Measurements from ENCODE around the gene TSPOAP1. TPM values are rescaled to one million over a fixed set of nuclear protein-coding genes. Genes with fewer than 3 reads are reported as not detected.

TSPOAP1 gene
- total RNA-seq, 1 donor from 2014 or later: 0.79 TPM

DNA sequence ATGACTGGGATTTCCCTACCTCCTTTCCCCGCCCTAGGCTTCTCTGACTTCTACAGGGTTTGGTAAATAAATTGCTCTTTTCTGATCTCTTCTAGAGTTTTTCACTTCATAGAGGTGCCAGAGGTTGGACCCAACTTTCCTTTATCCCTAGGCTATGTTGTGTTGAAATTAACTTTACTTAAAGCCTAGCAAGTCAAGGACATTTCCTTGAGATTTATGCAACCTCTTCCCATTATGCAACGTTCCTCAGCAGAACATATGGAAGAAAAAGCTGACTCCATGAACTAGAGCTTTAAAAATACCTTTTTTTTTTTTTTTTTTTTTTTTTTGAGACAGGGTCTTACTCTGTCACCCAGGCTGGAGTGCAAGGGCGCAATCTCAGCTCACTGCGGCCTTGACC, 63.3 kb downstream of the TSPOAP1 start:
- FAIRE-seq: no peak

DNA sequence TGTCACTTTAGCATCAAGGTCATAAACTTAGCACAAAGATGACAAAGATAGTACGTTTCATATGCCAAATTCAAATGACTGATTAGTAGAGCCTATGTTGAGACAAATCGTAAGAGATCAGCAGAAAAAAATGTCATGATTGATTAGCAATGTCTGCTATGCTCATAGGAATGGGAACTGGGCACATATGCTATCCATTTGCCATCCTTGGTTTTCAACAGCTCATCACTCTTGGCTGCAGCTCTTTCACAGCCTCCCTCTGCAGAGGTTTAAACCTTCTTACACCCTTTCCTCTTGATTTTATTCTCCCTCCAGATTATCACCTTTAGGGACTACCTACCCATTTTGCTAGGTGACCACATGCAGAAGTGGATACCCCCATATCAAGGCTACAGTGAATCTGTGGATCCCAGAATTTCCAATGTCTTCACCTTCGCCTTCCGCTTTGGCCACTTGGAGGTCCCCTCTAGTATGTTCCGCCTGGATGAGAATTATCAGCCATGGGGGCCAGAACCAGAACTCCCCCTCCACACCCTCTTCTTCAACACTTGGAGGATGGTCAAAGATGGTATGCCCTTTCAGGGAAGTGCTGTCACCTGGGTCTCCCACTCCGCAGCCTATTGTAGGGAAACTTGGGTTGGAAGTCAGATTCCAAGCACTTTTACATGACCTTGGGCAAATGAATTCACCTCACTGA, 64.0 kb downstream of the TSPOAP1 start:
- FAIRE-seq: no peak
- no peak overlapping the region for H3K27ac ChIP-seq (ENCODE audit: low read depth, low read length)
- Mint-ChIP-seq H3K27me3 (ENCODE audit: low read depth, unreplicated experiment) (peaks cover 61% of the 10 kb centered on the region), H3K27ac (ENCODE audit: unreplicated experiment) (peak overlapping the region; percentile 17), H3K9me3 (ENCODE audit: unreplicated experiment) (peaks cover 3% of the 10 kb centered on the region), H3K4me1 (ENCODE audit: low read depth, unreplicated experiment) (no peaks in the 10 kb centered on the region), H3K36me3 (ENCODE audit: low read depth, unreplicated experiment) (no peaks in the 10 kb centered on the region), H3K4me3 (ENCODE audit: unreplicated experiment) (no peak overlapping the region)
- no peaks in the 10 kb centered on the region for H3K36me3 ChIP-seq (ENCODE audit: insufficient read depth, low read length)
- no peaks in the 10 kb centered on the region for H3K4me1 ChIP-seq (ENCODE audit: insufficient read depth, low read length)
- no peak overlapping the region for H3K4me2 ChIP-seq (ENCODE audit: low read length)
- TF ChIP-seq EZH2 (IDR thresholded peaks at IDR 0.05; ENCODE audit: insufficient read depth, low read length): no peak
- TF ChIP-seq, protein P1, sequence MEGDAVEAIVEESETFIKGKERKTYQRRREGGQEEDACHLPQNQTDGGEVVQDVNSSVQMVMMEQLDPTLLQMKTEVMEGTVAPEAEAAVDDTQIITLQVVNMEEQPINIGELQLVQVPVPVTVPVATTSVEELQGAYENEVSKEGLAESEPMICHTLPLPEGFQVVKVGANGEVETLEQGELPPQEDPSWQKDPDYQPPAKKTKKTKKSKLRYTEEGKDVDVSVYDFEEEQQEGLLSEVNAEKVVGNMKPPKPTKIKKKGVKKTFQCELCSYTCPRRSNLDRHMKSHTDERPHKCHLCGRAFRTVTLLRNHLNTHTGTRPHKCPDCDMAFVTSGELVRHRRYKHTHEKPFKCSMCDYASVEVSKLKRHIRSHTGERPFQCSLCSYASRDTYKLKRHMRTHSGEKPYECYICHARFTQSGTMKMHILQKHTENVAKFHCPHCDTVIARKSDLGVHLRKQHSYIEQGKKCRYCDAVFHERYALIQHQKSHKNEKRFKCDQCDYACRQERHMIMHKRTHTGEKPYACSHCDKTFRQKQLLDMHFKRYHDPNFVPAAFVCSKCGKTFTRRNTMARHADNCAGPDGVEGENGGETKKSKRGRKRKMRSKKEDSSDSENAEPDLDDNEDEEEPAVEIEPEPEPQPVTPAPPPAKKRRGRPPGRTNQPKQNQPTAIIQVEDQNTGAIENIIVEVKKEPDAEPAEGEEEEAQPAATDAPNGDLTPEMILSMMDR (IDR thresholded peaks at IDR 0.05; ENCODE audit: insufficient read depth, low read depth, low read length): no peak
- H4K20me1 ChIP-seq (ENCODE audit: insufficient read depth, low read length): no peaks in the 10 kb centered on the region
- no peak overlapping the region for H3K4me3 ChIP-seq (ENCODE audit: insufficient read depth, low read depth, low read length)
- DNase-seq (ENCODE audit: low read depth): no peak
- no peaks in the 10 kb centered on the region for H3K9me3 ChIP-seq (ENCODE audit: insufficient read depth, low read depth, low read length)
- H3K27me3 ChIP-seq (ENCODE audit: insufficient read depth, low read length): peaks cover 19% of the 10 kb centered on the region
- no peaks in the 10 kb centered on the region for H3K79me2 ChIP-seq (ENCODE audit: insufficient read depth, low read length)
- no peak overlapping the region for H3K9ac ChIP-seq (ENCODE audit: low read length)
- no peak overlapping the region for H2AFZ ChIP-seq (ENCODE audit: low read depth, low read length)

More for the DNA sequence above, 63.3 kb downstream of the TSPOAP1 start:
- no peak for TF ChIP-seq EZH2 (IDR thresholded peaks at IDR 0.05; ENCODE audit: insufficient read depth, low read length)
- TF ChIP-seq, protein P1 (IDR thresholded peaks at IDR 0.05; ENCODE audit: insufficient read depth, low read depth, low read length): no peak
- H3K27ac ChIP-seq (ENCODE audit: low read depth, low read length): no peak overlapping the region
- H3K4me3 ChIP-seq (ENCODE audit: insufficient read depth, low read depth, low read length): no peak overlapping the region
- H3K4me1 ChIP-seq (ENCODE audit: insufficient read depth, low read length): no peaks in the 10 kb centered on the region
- H3K9me3 ChIP-seq (ENCODE audit: insufficient read depth, low read depth, low read length): no peaks in the 10 kb centered on the region
- no peaks in the 10 kb centered on the region for H3K36me3 Mint-ChIP-seq (ENCODE audit: low read depth, unreplicated experiment)
- no peaks in the 10 kb centered on the region for H3K79me2 ChIP-seq (ENCODE audit: insufficient read depth, low read length)
- no peaks in the 10 kb centered on the region for H4K20me1 ChIP-seq (ENCODE audit: insufficient read depth, low read length)
- no peak overlapping the region for H2AFZ ChIP-seq (ENCODE audit: low read depth, low read length)
- H3K27me3 ChIP-seq (ENCODE audit: insufficient read depth, low read length): peaks cover 18% of the 10 kb centered on the region
- no peak overlapping the region for H3K4me3 Mint-ChIP-seq (ENCODE audit: unreplicated experiment)
- no peak overlapping the region for H3K4me2 ChIP-seq (ENCODE audit: low read length)
- peaks cover 3% of the 10 kb centered on the region for H3K9me3 Mint-ChIP-seq (ENCODE audit: unreplicated experiment)
- no peak overlapping the region for H3K27ac Mint-ChIP-seq (ENCODE audit: unreplicated experiment)
- DNase-seq (ENCODE audit: low read depth): no peak
- peaks cover 68% of the 10 kb centered on the region for H3K27me3 Mint-ChIP-seq (ENCODE audit: low read depth, unreplicated experiment)
- H3K4me1 Mint-ChIP-seq (ENCODE audit: low read depth, unreplicated experiment): no peaks in the 10 kb centered on the region
- H3K36me3 ChIP-seq (ENCODE audit: insufficient read depth, low read length): no peaks in the 10 kb centered on the region
- H3K9ac ChIP-seq (ENCODE audit: low read length): no peak overlapping the region

DNA sequence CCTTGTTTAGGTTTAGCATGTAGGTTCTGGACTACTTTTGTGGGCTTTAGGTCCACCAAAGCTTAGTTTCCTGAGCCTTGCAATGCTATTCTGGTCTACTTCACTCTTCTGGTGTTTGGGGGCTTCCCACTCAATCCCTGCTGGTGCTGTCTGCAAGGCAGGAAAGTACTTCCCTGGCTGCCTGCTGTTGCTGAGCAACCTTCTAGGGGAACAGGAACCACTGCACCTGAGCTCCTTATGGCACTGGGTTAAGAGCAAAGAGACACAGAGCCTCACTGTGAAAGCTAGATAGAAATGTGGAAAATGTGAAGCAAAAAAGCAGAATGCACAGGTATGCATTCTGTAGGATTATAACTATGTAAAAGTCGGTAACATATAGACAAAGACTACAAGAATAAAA, 64.8 kb downstream of the TSPOAP1 start:
- no peaks in the 10 kb centered on the region for H3K36me3 ChIP-seq (ENCODE audit: insufficient read depth, low read length)
- H3K4me2 ChIP-seq (ENCODE audit: low read length): no peak overlapping the region
- H3K9ac ChIP-seq (ENCODE audit: low read length): no peak overlapping the region
- H3K27ac ChIP-seq (ENCODE audit: low read depth, low read length): no peak overlapping the region
- Mint-ChIP-seq H3K4me1 (ENCODE audit: low read depth, unreplicated experiment) (no peaks in the 10 kb centered on the region), H3K4me3 (ENCODE audit: unreplicated experiment) (no peak overlapping the region), H3K36me3 (ENCODE audit: low read depth, unreplicated experiment) (no peaks in the 10 kb centered on the region), H3K27ac (ENCODE audit: unreplicated experiment) (no peak overlapping the region), H3K9me3 (ENCODE audit: unreplicated experiment) (peaks cover 3% of the 10 kb centered on the region), H3K27me3 (ENCODE audit: low read depth, unreplicated experiment) (peaks cover 65% of the 10 kb centered on the region)
- H3K79me2 ChIP-seq (ENCODE audit: insufficient read depth, low read length): no peaks in the 10 kb centered on the region
- H3K27me3 ChIP-seq (ENCODE audit: insufficient read depth, low read length): peaks cover 21% of the 10 kb centered on the region
- no peaks in the 10 kb centered on the region for H3K9me3 ChIP-seq (ENCODE audit: insufficient read depth, low read depth, low read length)
- H3K4me1 ChIP-seq (ENCODE audit: insufficient read depth, low read length): no peaks in the 10 kb centered on the region
- no peak overlapping the region for H2AFZ ChIP-seq (ENCODE audit: low read depth, low read length)
- DNase-seq (ENCODE audit: low read depth) (no peak), FAIRE-seq (no peak)
- no peak for TF ChIP-seq EZH2 (IDR thresholded peaks at IDR 0.05; ENCODE audit: insufficient read depth, low read length)
- TF ChIP-seq, protein P1 (IDR thresholded peaks at IDR 0.05; ENCODE audit: insufficient read depth, low read depth, low read length): no peak
- no peaks in the 10 kb centered on the region for H4K20me1 ChIP-seq (ENCODE audit: insufficient read depth, low read length)
- H3K4me3 ChIP-seq (ENCODE audit: insufficient read depth, low read depth, low read length): no peak overlapping the region
